SKM-1 treated with dmso at 0.1 percent for 144 hours (cell line): ENCODE results near the gene TNFRSF21.
"Not testable (repeated sequence)": the region's sequence is repeated elsewhere in the genome, so short reads cannot be mapped to it uniquely, and the experiment has no call there.

Experiments
- DNase-seq: peaks from one replicate; lab custom pipeline; 2025; ENCODE audit not compliant: unreplicated experiment; lab: John Stamatoyannopoulos, UW

TNFRSF21 gene

GRCh38 chr6:47230579-47230978, 79.1 kb downstream of the TNFRSF21 start:
- no peak for DNase-seq

- no peak for DNase-seq
Measured at GRCh38 chr6:47229255-47229654, 80.5 kb downstream of the TNFRSF21 start.

GRCh38 chr6:47228093-47228492, 81.6 kb downstream of the TNFRSF21 start:
- not testable (repeated sequence) for DNase-seq

- not testable (repeated sequence) for DNase-seq
Measured at GRCh38 chr6:47223251-47223650, 86.5 kb downstream of the TNFRSF21 start.

GRCh38 chr6:47221565-47221964, 88.1 kb downstream of the TNFRSF21 start:
- DNase-seq, result no peak

GRCh38 chr6:47209632-47210031, 100.1 kb downstream of the TNFRSF21 start:
- DNase-seq, result no peak

- DNase-seq, result no peak
Measured at GRCh38 chr6:47207261-47207660, 102.4 kb downstream of the TNFRSF21 start.

- no peak for DNase-seq
Measured at GRCh38 chr6:47206626-47207025, 103.1 kb downstream of the TNFRSF21 start.

- no peak for DNase-seq
Measured at GRCh38 chr6:47203938-47204611, 105.6 kb downstream of the TNFRSF21 start.

- no peak for DNase-seq
Measured at GRCh38 chr6:47203266-47203937, 106.3 kb downstream of the TNFRSF21 start.

GRCh38 chr6:47202644-47203205, 107.0 kb downstream of the TNFRSF21 start:
- no peak for DNase-seq

GRCh38 chr6:47200536-47201334, 109.0 kb downstream of the TNFRSF21 start:
- no peak for DNase-seq

- DNase-seq, result no peak
Measured at GRCh38 chr6:47197682-47198640, 111.7 kb downstream of the TNFRSF21 start.

- DNase-seq, result no peak
Measured at GRCh38 chr6:47196113-47196512, 113.6 kb downstream of the TNFRSF21 start.

- DNase-seq, result no peak
Measured at GRCh38 chr6:47195011-47195650, 114.6 kb downstream of the TNFRSF21 start.

GRCh38 chr6:47188588-47189021, 121.1 kb downstream of the TNFRSF21 start:
- no peak for DNase-seq

- DNase-seq, result no peak
Measured at GRCh38 chr6:47187893-47188587, 121.7 kb downstream of the TNFRSF21 start.

- no peak for DNase-seq
Measured at GRCh38 chr6:47187113-47187512, 122.6 kb downstream of the TNFRSF21 start.

- no peak for DNase-seq
Measured at GRCh38 chr6:47182291-47182957, 127.3 kb downstream of the TNFRSF21 start.
